K562 (cell line): ENCODE measurements around the gene CDPF1. TPM values are rescaled to one million over a fixed set of nuclear protein-coding genes. Genes with fewer than 3 reads are reported as not detected.

Source experiments
- ATAC-seq: fragments of 200-7000 bp; cut with Tn5 transposase; 3 replicates; pipeline ENCODE4 v1.9.1; 2020; ENCODE audit warnings: moderate library complexity
- BruUV-seq: library from RNA; stranded (reverse); fragments of 400-500 nt; replicated peaks from 2 replicates; lab custom pipeline; 2021; lab: Mats Ljungman, UMichigan
- CTCF ChIA-PET: fragments of 300-600 bp; formaldehyde crosslinking; extraction: SDS; loops from one replicate; lab custom pipeline; 2021; ENCODE audit warnings: low intra/inter-chr PET ratio; lab: Yijun Ruan, JAX
- POLR2A ChIA-PET: fragments of 300-600, 350-650 bp; sonication (Branson Sonifier 250); formaldehyde crosslinking; extraction: SDS; loops from one replicate; lab custom pipeline; 2021; ENCODE audit warnings: antibody characterized with exemption, inconsistent platforms; lab: Yijun Ruan, JAX
- DNase-seq, 4 experiments: peaks; one replicate each; pipeline versions ENCODE4 v3.0.0 to v3.0.0-alpha.2; 2011 to 2018; ENCODE audit warnings: low spot score in 3 of 4, mixed read lengths in 3 of 4; ENCODE audit errors: extremely low read depth in 1 of 4
- FAIRE-seq: peaks from 2 replicates; lab custom pipeline; 2011; peaks lifted over from hg19 to GRCh38; lab: Jason Lieb, UNC
- H2AFZ ChIP-seq: 2 replicates; pipeline ENCODE4 v1.6.0; 2011; ENCODE audit warnings: low read depth, low read length, control low read depth, inconsistent platforms
- H3K27ac ChIP-seq: fragments of 200-600 bp; 3 replicates; pipeline ENCODE4 v1.8.0; 2011; ENCODE audit warnings: low read depth, mild to moderate bottlenecking, control low read depth, inconsistent platforms, low read length, moderate library complexity, mixed read lengths; ENCODE audit errors: extremely low read depth
- H3K27me3 ChIP-seq, 2 experiments: fragments of 300-600 bp in 1 of 2; 2 replicates in 1 of 2; 3 replicates in 1 of 2; pipeline versions ENCODE4 v1.6.0 to v1.8.0; 2011; ENCODE audit warnings: inconsistent platforms in 2 of 2, low read length in 2 of 2, mild to moderate bottlenecking in 1 of 2, mixed read lengths in 1 of 2, moderate library complexity in 1 of 2; ENCODE audit not compliant: control insufficient read depth in 2 of 2, insufficient read depth in 2 of 2
- H3K36me3 ChIP-seq: fragments of 300-600 bp; 3 replicates; pipeline ENCODE4 v1.8.0; 2011; ENCODE audit warnings: mild to moderate bottlenecking, low read length, inconsistent platforms; ENCODE audit not compliant: control insufficient read depth, insufficient read depth
- H3K4me1 ChIP-seq, 2 experiments: fragments of 200-600 bp in 1 of 2; replicated peaks in 1 of 2; 2 replicates in 1 of 2; 3 replicates in 1 of 2; pipeline versions ENCODE4 v1.5.1 to v1.8.0; 2011; ENCODE audit warnings: inconsistent platforms in 2 of 2, low read length in 2 of 2, mild to moderate bottlenecking in 1 of 2, mixed read lengths in 1 of 2, moderate library complexity in 1 of 2; ENCODE audit not compliant: control insufficient read depth in 2 of 2, insufficient read depth in 2 of 2
- H3K4me2 ChIP-seq: 2 replicates; pipeline ENCODE4 v1.6.1; 2011; ENCODE audit warnings: low read length, control low read depth, inconsistent platforms, mixed read lengths; ENCODE audit not compliant: insufficient read depth
- H3K4me3 ChIP-seq: fragments of 200-600 bp; sonication (generic), shearing (Covaris generic); 2 replicates; pipeline ENCODE4 v1.5.1; 2016; ENCODE audit warnings: control low read depth, inconsistent platforms
- H3K79me2 ChIP-seq: fragments of 200-600 bp; 3 replicates; pipeline ENCODE4 v1.8.0; 2011; ENCODE audit warnings: low read length, inconsistent platforms; ENCODE audit not compliant: control insufficient read depth, insufficient read depth
- H3K9ac ChIP-seq, 2 experiments: 2 replicates each; pipeline versions ENCODE4 v1.6.0 to v1.6.1; 2011; ENCODE audit warnings: low read depth in 2 of 2, low read length in 2 of 2, control low read depth in 1 of 2, inconsistent platforms in 1 of 2, mild to moderate bottlenecking in 1 of 2, mixed read lengths in 1 of 2; ENCODE audit not compliant: insufficient read depth in 1 of 2
- H3K9me1 ChIP-seq: one replicate; pipeline ENCODE4 v1.6.0; 2011; ENCODE audit warnings: inconsistent platforms, mild to moderate bottlenecking, low read length, moderate library complexity; ENCODE audit not compliant: control insufficient read depth, insufficient read depth
- H3K9me3 ChIP-seq: replicated peaks from 2 replicates; pipeline ENCODE4 v1.5.1; 2011; ENCODE audit warnings: low read depth, low read length, inconsistent platforms; ENCODE audit not compliant: control insufficient read depth, insufficient read depth
- H4K20me1 ChIP-seq: replicated peaks from 2 replicates; pipeline ENCODE4 v1.6.1; 2011; ENCODE audit warnings: low read length, inconsistent platforms, mixed read lengths; ENCODE audit not compliant: control insufficient read depth, insufficient read depth
- CBFA2T3 ChIP-seq: fragments of 450-650 bp; IDR thresholded peaks from 2 replicates; pipeline ENCODE4 v1.6.1; 2017
- CEBPB ChIP-seq: fragments of 450-650 bp; IDR thresholded peaks from 2 replicates; pipeline ENCODE4 v1.6.1; 2016; ENCODE audit warnings: missing genetic modification characterization, missing compliant biosample characterization
- CHCHD3 ChIP-seq: fragments of 250-450 bp; sonication (Bioruptor Pico); IDR thresholded peaks from 2 replicates; pipeline ENCODE4 v2.1.2; 2022; ENCODE audit warnings: mild to moderate bottlenecking
- CSDE1 ChIP-seq, 2 experiments: fragments of 450-650 bp; IDR thresholded peaks; 2 replicates each; pipeline ENCODE4 v1.6.1; 2016; ENCODE audit warnings: mild to moderate bottlenecking in 1 of 2
- DACH1 ChIP-seq: fragments of 450-650 bp; IDR thresholded peaks from 2 replicates; pipeline ENCODE4 v1.6.1; 2018; ENCODE audit not compliant: partially characterized antibody
- DMBX1 ChIP-seq: fragments of 250-450 bp; sonication (Bioruptor Pico); IDR thresholded peaks from 2 replicates; pipeline ENCODE4 v1.8.0; 2022; ENCODE audit warnings: inconsistent platforms, mild to moderate bottlenecking, moderate library complexity, borderline replicate concordance
- EP300 ChIP-seq: IDR thresholded peaks from 2 replicates; pipeline ENCODE4 v1.6.1; 2012; ENCODE audit warnings: low read length, improper control_type of control experiment
- EZH2 ChIP-seq: IDR thresholded peaks from 2 replicates; pipeline ENCODE4 v1.6.1; 2012; ENCODE audit warnings: low read depth, mild to moderate bottlenecking, inconsistent platforms, low read length, borderline replicate concordance
- FOSL1 ChIP-seq: fragments of 200-800 bp; sonication (Bioruptor generic); conservative IDR thresholded peaks from 2 replicates; pipeline ENCODE4 v1.6.1; 2016; ENCODE audit warnings: missing genetic modification characterization, missing compliant biosample characterization
- HMG20A ChIP-seq: fragments of 450-650 bp; formaldehyde crosslinking; conservative IDR thresholded peaks from 2 replicates; pipeline ENCODE4 v1.4.0; 2020; ENCODE audit warnings: mild to moderate bottlenecking, mixed read lengths
- PML ChIP-seq: IDR thresholded peaks from 2 replicates; pipeline ENCODE4 v1.6.1; 2012; ENCODE audit warnings: low read length, inconsistent platforms
- TAL1 ChIP-seq: fragments of 450-650 bp; IDR thresholded peaks from 2 replicates; pipeline ENCODE4 v1.6.1; 2016; ENCODE audit warnings: mild to moderate bottlenecking
- ZFP1 ChIP-seq: fragments of 450-650 bp; formaldehyde crosslinking; IDR thresholded peaks from 2 replicates; pipeline ENCODE4 v1.4.0; 2020; ENCODE audit warnings: mild to moderate bottlenecking, mixed read lengths
- ZNF57 ChIP-seq: fragments of 450-650 bp; formaldehyde crosslinking; IDR thresholded peaks from 2 replicates; pipeline ENCODE4 v1.4.0; 2020; ENCODE audit warnings: mild to moderate bottlenecking, moderate library complexity
- WGBS: fragments of 100-300 bp; shearing (Covaris generic); methylation state at CpG from one replicate; pipeline ENCODE4 v1.1.6; 2016; ENCODE audit warnings: low coverage, mixed read lengths; ENCODE audit not compliant: insufficient coverage; ENCODE audit errors: missing lambda C conversion rate; 5-methylcytosine and 5-hydroxymethylcytosine counted together
- in situ Hi-C: fragments of 300-500 bp; cut with MboI; formaldehyde crosslinking; loops from 4 replicates; pipeline ENCODE4 v1.15.0; 2018; ENCODE audit warnings: inconsistent platforms, mixed read lengths
- intact Hi-C: fragments of 100-400 bp; cut with micrococcal nuclease; formaldehyde crosslinking; loops from 2 replicates; pipeline ENCODE4 v1.14.2; 2022
- polyA plus RNA-seq, 8 experiments: library from polyadenylated mRNA; depleted of rRNA in 4 of 8; stranded (reverse) in 5 of 8; unstranded in 3 of 8; fragments of >200 nt; fragmentation: Nextera tagmentation in 2 of 8; fragmentation: Illumina TruSeq in 1 of 8; extraction: Ambion mirVana in 2 of 8; extraction: Trizol in 1 of 8; gene quantifications; 2 replicates each; pipeline versions ENCODE4 v1.2.1 to v1.2.3, GENCODE V29; 2011 to 2014; ENCODE audit warnings: inconsistent platforms in 1 of 8, missing spikeins in 1 of 8
- total RNA-seq, 7 experiments: library from RNA; depleted of rRNA in 6 of 7; stranded (reverse); fragments of >200 nt in 6 of 7; fragmentation: Illumina TruSeq in 2 of 7; extraction: Trizol in 2 of 7; gene quantifications; 2 replicates each; pipeline versions ENCODE4 v1.2.1 to v1.2.3, GENCODE V29; 2011 to 2021; ENCODE audit warnings: low replicate concordance in 1 of 7
- TF ChIP-seq, protein P1 (sequence below): sonication (generic); formaldehyde crosslinking; IDR thresholded peaks from 2 replicates; pipeline ENCODE4 v1.8.1; 2022; ENCODE audit warnings: missing genetic modification reagents
- TF ChIP-seq, protein P2 (sequence below): sonication (generic); formaldehyde crosslinking; IDR thresholded peaks from 2 replicates; pipeline ENCODE4 v1.8.0; 2022; ENCODE audit warnings: missing genetic modification reagents, mild to moderate bottlenecking, borderline replicate concordance

CDPF1 gene
- total and polyA plus RNA-seq, 9 of the 15 experiments (the other 6 are each of a cell fraction or from before 2014, with no cell fraction given), result 0.84 to 19.5 (median 9.1) TPM

DNA sequence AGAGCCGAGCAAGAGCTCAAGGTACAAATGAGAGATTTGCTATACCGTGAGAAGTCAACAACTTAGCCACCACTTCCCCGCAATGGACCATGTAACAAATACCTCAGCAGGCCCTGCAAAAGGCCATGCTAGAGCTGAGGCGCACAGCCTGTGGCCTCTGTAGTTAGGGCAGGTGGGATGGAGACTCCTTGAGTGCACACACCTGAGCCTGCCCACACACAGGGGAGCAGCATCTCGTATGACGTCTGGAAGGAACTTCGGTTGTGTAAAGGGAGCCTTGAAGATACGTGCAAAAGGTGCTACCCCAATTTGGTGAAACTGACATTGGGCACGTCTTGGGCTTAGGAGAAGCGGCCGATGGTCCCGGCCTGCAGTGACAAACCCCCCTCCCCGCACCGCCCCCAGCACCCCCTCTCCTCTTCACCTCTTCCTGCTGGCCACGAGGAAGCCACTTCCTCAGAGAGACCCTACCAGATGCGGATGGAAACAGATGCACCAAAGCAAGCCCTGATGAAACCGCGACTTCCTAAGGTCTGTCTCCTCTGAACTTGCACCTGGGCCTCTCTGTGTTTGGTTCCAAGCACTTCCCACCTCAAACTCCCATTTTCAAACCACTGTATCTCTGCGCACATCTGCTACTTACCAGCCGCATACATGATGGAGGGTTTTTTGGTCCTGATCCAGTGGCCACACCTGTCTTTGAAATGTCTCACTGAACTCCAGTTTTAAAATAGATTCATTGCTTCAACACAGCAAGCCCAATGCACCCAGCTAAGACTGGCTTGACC is 10.6 kb downstream of the CDPF1 start (continued):
- TF ChIP-seq, protein P1, sequence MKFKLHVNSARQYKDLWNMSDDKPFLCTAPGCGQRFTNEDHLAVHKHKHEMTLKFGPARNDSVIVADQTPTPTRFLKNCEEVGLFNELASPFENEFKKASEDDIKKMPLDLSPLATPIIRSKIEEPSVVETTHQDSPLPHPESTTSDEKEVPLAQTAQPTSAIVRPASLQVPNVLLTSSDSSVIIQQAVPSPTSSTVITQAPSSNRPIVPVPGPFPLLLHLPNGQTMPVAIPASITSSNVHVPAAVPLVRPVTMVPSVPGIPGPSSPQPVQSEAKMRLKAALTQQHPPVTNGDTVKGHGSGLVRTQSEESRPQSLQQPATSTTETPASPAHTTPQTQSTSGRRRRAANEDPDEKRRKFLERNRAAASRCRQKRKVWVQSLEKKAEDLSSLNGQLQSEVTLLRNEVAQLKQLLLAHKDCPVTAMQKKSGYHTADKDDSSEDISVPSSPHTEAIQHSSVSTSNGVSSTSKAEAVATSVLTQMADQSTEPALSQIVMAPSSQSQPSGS (CRISPR knock-in tag), result no peak
- TF ChIP-seq DACH1 (no peak), EZH2 (no peak), TAL1 (peak; percentile 30; the same call in 1 of the 2 replicates), ZNF57 (no peak), HMG20A (no peak), CBFA2T3 (peak; percentile 62)

DNA sequence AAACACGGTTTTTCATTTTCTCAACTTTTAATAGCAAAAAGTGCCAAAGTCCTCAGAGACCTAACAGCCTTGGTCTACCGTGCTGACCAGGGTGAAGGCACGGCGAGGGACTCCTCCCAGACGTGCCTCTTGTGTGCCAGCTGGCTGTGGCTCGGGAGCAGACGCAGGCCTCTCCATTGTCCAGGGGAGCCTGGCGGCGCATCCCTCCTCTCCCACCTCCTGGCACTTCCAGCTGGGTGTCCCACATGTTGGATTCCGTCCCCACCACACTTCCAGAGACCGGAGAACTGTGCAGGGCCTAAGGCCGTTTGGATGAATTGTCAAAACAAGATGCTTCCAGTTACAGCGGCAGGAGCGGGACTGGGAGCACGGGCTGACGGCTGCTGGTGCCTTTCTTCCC is 11.6 kb downstream of the CDPF1 start:
- Histone ChIP-seq H2AFZ (no peak overlapping the region), H3K9ac (no peak overlapping the region), H4K20me1 (no peaks in the 10 kb centered on the region), H3K9me3 (no peaks in the 10 kb centered on the region), H3K9me1 (no peaks in the 10 kb centered on the region), H3K79me2 (no peaks in the 10 kb centered on the region), H3K27ac (no peak overlapping the region), H3K36me3 (no peaks in the 10 kb centered on the region), H3K4me3 (no peak overlapping the region), H3K4me1 (peaks cover 36 to 41% of the 10 kb centered on the region in 2 experiments; a peak in 4 of 5 replicates)
- no peak for ATAC-seq
- BruUV-seq, result no TSS peak
- no peak for DNase-seq
- WGBS, result 90% methylated on average over 11 of the region's 16 CpGs
- intact Hi-C loops, result no loop called here
- CTCF ChIA-PET, result no interaction called here
- FAIRE-seq, result no peak
- no peak for TF ChIP-seq ZFP1 (CRISPR knock-in tag)
- no peak for TF ChIP-seq FOSL1 (tag)
- no peak for TF ChIP-seq PML
- TF ChIP-seq, protein P2, sequence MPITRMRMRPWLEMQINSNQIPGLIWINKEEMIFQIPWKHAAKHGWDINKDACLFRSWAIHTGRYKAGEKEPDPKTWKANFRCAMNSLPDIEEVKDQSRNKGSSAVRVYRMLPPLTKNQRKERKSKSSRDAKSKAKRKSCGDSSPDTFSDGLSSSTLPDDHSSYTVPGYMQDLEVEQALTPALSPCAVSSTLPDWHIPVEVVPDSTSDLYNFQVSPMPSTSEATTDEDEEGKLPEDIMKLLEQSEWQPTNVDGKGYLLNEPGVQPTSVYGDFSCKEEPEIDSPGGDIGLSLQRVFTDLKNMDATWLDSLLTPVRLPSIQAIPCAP, result no peak
- no peak for TF ChIP-seq CEBPB
- TF ChIP-seq DMBX1 (CRISPR knock-in tag), result no peak
- TF ChIP-seq EP300, result no peak
- TF ChIP-seq CSDE1 (IDR thresholded peaks at IDR 0.05), result no peak
- TF ChIP-seq CHCHD3 (CRISPR knock-in tag), result no peak
- TF ChIP-seq, all 486 proteins: peak for 0
- POLR2A ChIA-PET, result no interaction called here
- Histone ChIP-seq H3K27me3 (no peaks in the 10 kb centered on the region), H3K4me2 (no peak overlapping the region)
- in situ Hi-C loops, result no loop called here
